Transverse colon (tissue), 4 donors: Measurements from ENCODE around the gene TSPYL4.

Source experiments
- CTCF ChIP-seq, 5 experiments: fragments of 200-600 bp in 3 of 5; fragments of 450-650 bp in 2 of 5; sonication (generic) in 3 of 5; IDR thresholded peaks; 1 replicate in 2 of 5; 2 replicates in 3 of 5; pipeline ENCODE4 v1.5.1; 2016 to 2017; ENCODE audit warnings: antibody characterized with exemption in 5 of 5, inconsistent platforms in 3 of 5, mild to moderate bottlenecking in 2 of 5, moderate library complexity in 1 of 5
- EP300 ChIP-seq: sonication (generic); formaldehyde crosslinking; IDR thresholded peaks from one replicate; pipeline ENCODE4 v1.6.1; 2017; ENCODE audit warnings: antibody characterized with exemption, low read depth
- POLR2A ChIP-seq: fragments of 450-650 bp; IDR thresholded peaks from one replicate; pipeline ENCODE4 v1.6.1; 2016; ENCODE audit warnings: antibody characterized with exemption, mild to moderate bottlenecking, moderate library complexity
- POLR2AphosphoS5 ChIP-seq, 3 donors: sonication (generic); formaldehyde crosslinking; IDR thresholded peaks; one replicate each; pipeline ENCODE4 v1.6.1; 2016; ENCODE audit warnings: antibody characterized with exemption in 3 of 3

- TF ChIP-seq CTCF (IDR thresholded peaks at IDR 0.05): no peak
- TF ChIP-seq POLR2A: no peak
- no peak for TF ChIP-seq EP300
- TF ChIP-seq POLR2AphosphoS5 (IDR thresholded peaks at IDR 0.05): no peak
Measured at GRCh38 chr6:116201538-116201937, 52.3 kb downstream of the TSPYL4 start.
